ENCODE measurements around the gene SELENOH.
A peak's percentile ranks its signal among the peaks of the same experiment; 100 is the strongest.

SELENOH gene

DNA sequence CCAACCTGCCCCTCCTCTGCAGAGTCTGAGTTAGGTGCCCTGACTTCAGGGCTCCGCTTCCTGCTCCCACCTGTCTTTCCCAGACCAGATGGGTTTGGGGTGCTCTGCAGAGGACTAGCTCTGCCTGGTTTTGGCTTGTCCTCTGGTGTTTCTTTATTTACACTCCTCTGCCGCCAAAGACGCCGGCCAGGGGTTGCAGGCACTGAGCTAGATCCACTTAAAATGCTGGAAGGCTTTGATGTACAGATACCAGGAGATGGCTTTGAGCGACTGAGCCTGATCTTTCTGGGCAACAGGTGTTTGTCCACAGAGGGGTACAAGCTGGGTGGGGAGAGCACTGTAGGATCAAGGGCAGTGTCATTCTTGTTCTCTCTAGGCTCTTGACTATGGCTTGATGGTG lies 3.9 kb downstream of the SELENOH start (continued):
- TF ChIP-seq, protein P1, sequence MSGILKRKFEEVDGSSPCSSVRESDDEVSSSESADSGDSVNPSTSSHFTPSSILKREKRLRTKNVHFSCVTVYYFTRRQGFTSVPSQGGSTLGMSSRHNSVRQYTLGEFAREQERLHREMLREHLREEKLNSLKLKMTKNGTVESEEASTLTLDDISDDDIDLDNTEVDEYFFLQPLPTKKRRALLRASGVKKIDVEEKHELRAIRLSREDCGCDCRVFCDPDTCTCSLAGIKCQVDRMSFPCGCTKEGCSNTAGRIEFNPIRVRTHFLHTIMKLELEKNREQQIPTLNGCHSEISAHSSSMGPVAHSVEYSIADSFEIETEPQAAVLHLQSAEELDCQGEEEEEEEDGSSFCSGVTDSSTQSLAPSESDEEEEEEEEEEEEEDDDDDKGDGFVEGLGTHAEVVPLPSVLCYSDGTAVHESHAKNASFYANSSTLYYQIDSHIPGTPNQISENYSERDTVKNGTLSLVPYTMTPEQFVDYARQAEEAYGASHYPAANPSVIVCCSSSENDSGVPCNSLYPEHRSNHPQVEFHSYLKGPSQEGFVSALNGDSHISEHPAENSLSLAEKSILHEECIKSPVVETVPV (CRISPR knock-in tag; IDR thresholded peaks at IDR 0.05), result no peak
- TF ChIP-seq OSR1 (CRISPR knock-in tag; IDR thresholded peaks at IDR 0.05) (no peak), BACH2 (CRISPR knock-in tag; IDR thresholded peaks at IDR 0.05; ENCODE audit: borderline replicate concordance) (no peak)
- TF ChIP-seq, protein P2, sequence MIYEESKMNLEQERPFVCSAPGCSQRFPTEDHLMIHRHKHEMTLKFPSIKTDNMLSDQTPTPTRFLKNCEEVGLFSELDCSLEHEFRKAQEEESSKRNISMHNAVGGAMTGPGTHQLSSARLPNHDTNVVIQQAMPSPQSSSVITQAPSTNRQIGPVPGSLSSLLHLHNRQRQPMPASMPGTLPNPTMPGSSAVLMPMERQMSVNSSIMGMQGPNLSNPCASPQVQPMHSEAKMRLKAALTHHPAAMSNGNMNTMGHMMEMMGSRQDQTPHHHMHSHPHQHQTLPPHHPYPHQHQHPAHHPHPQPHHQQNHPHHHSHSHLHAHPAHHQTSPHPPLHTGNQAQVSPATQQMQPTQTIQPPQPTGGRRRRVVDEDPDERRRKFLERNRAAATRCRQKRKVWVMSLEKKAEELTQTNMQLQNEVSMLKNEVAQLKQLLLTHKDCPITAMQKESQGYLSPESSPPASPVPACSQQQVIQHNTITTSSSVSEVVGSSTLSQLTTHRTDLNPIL (CRISPR knock-in tag; IDR thresholded peaks at IDR 0.05; ENCODE audit: low read depth), result no peak

DNA sequence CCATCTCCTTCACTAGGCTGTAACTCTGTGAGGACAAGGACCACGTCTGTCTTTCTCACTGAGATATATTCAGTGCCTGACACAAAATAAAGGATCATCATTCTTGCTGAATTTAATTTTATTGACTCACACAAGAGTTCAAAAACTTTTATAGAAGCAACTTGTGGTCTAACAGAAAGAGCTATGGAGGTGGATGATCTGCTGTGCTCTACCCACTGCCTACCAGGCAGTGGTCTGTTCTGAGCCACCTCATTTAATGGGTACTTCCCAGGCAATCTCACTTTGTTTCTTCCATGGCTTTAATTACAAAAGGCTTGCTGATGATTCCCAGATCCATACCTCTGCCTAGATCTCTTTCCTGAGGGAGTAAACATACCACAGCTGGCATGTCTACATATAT lies 5.6 kb downstream of the SELENOH start:
- TF ChIP-seq ZNF565 (CRISPR knock-in tag; conservative IDR thresholded peaks at IDR 0.05; ENCODE audit: low read depth) (no peak), ZFP3 (CRISPR knock-in tag; IDR thresholded peaks at IDR 0.05) (no peak), ZC3H10 (CRISPR knock-in tag; IDR thresholded peaks at IDR 0.05) (no peak)
- ATAC-seq, result no peak

DNA sequence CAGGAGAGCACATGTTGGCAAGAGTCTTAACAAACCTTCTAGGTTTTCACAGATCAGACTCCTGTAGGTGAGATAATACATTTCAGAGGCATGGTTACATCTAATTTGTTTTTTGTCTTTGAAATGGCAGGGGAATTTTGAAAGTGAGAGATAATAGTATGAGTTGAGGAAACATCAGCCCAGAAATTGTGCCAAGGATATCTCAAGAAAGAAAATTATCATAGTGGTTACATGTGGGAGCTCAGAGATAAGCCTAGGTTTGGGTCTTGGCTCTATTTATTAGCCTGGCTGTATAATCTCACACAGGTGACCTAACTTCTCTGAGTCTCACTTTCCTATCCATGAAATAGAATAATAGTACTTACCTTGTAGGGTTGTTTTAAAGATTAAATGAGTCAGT lies 9.9 kb downstream of the SELENOH start:
- ATAC-seq, result no peak
- no peak for TF ChIP-seq ISL1 (CRISPR knock-in tag; IDR thresholded peaks at IDR 0.05)
- TF ChIP-seq OSR1 (CRISPR knock-in tag; IDR thresholded peaks at IDR 0.05), result no peak
- TF ChIP-seq TCF4 (CRISPR knock-in tag; IDR thresholded peaks at IDR 0.05; ENCODE audit: borderline replicate concordance), result no peak
- no peak for TF ChIP-seq ZNF70 (CRISPR knock-in tag; IDR thresholded peaks at IDR 0.05)
- no peak for TF ChIP-seq CSDC2 (CRISPR knock-in tag; IDR thresholded peaks at IDR 0.05)
- TF ChIP-seq ESRRG (CRISPR knock-in tag; IDR thresholded peaks at IDR 0.05), result no peak

DNA sequence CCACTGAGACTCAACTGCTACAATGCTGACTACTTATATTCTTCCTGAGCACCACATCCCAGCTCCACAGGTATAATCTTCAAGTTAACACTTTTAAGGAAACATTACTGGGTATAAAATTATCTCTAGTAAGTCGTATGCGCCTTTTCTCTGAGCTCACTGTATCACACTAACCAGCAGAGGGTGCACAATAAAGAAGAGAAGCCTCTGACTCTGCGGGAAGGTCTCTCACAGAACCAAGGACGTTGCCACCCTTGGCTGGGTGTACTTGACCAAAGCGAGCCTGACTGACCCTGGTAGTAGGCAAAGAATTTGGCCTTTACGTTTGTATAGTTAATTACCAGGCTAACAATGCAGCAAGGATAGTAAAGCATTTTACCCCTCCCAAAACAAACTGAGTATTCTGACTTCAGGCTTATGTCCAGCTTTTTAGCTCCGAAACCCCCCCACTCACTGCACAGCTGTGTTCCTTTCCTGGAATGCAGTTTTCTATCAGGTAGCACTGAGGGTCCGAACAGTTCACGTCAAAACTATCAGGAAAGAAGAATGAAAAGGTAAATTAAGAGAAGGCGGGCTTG lies 10.5 kb downstream of the SELENOH start, which contains the start of gene BTBD18:
Gene BTBD18, minus strand, starts transcription at position 144 of the 578 bp plus-strand sequence. CDS start 631 bp downstream, outside the sequence.
- TF ChIP-seq RARB (CRISPR knock-in tag; IDR thresholded peaks at IDR 0.05) (no peak), ZNF565 (CRISPR knock-in tag; conservative IDR thresholded peaks at IDR 0.05; ENCODE audit: low read depth) (no peak), ZNF70 (CRISPR knock-in tag; IDR thresholded peaks at IDR 0.05) (no peak), TCF4 (CRISPR knock-in tag; IDR thresholded peaks at IDR 0.05; ENCODE audit: borderline replicate concordance) (no peak), ESRRG (CRISPR knock-in tag; IDR thresholded peaks at IDR 0.05) (no peak), ZFP3 (CRISPR knock-in tag; IDR thresholded peaks at IDR 0.05) (no peak), ZC3H10 (CRISPR knock-in tag; IDR thresholded peaks at IDR 0.05) (no peak), GLIS3 (CRISPR knock-in tag; IDR thresholded peaks at IDR 0.05) (no peak), TOX (CRISPR knock-in tag; IDR thresholded peaks at IDR 0.05; ENCODE audit: borderline replicate concordance) (no peak), ISL1 (CRISPR knock-in tag; IDR thresholded peaks at IDR 0.05) (no peak), ARNTL (CRISPR knock-in tag; IDR thresholded peaks at IDR 0.05; ENCODE audit: borderline replicate concordance, low read depth) (no peak), ZNF8 (CRISPR knock-in tag; IDR thresholded peaks at IDR 0.05) (no peak), OSR1 (CRISPR knock-in tag; IDR thresholded peaks at IDR 0.05) (no peak)
- TF ChIP-seq, protein P1 (CRISPR knock-in tag; IDR thresholded peaks at IDR 0.05), result no peak
- TF ChIP-seq, protein P3, sequence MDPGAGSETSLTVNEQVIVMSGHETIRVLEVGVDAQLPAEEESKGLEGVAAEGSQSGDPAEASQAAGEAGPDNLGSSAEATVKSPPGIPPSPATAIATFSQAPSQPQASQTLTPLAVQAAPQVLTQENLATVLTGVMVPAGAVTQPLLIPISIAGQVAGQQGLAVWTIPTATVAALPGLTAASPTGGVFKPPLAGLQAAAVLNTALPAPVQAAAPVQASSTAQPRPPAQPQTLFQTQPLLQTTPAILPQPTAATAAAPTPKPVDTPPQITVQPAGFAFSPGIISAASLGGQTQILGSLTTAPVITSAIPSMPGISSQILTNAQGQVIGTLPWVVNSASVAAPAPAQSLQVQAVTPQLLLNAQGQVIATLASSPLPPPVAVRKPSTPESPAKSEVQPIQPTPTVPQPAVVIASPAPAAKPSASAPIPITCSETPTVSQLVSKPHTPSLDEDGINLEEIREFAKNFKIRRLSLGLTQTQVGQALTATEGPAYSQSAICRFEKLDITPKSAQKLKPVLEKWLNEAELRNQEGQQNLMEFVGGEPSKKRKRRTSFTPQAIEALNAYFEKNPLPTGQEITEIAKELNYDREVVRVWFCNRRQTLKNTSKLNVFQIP (CRISPR knock-in tag; IDR thresholded peaks at IDR 0.05; ENCODE audit: borderline replicate concordance, low read depth), result no peak
- TF ChIP-seq, protein P4, sequence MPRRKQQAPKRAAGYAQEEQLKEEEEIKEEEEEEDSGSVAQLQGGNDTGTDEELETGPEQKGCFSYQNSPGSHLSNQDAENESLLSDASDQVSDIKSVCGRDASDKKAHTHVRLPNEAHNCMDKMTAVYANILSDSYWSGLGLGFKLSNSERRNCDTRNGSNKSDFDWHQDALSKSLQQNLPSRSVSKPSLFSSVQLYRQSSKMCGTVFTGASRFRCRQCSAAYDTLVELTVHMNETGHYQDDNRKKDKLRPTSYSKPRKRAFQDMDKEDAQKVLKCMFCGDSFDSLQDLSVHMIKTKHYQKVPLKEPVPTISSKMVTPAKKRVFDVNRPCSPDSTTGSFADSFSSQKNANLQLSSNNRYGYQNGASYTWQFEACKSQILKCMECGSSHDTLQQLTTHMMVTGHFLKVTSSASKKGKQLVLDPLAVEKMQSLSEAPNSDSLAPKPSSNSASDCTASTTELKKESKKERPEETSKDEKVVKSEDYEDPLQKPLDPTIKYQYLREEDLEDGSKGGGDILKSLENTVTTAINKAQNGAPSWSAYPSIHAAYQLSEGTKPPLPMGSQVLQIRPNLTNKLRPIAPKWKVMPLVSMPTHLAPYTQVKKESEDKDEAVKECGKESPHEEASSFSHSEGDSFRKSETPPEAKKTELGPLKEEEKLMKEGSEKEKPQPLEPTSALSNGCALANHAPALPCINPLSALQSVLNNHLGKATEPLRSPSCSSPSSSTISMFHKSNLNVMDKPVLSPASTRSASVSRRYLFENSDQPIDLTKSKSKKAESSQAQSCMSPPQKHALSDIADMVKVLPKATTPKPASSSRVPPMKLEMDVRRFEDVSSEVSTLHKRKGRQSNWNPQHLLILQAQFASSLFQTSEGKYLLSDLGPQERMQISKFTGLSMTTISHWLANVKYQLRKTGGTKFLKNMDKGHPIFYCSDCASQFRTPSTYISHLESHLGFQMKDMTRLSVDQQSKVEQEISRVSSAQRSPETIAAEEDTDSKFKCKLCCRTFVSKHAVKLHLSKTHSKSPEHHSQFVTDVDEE (CRISPR knock-in tag; IDR thresholded peaks at IDR 0.05), result no peak
- TF ChIP-seq, protein P2 (CRISPR knock-in tag; IDR thresholded peaks at IDR 0.05; ENCODE audit: low read depth), result no peak
- TF ChIP-seq, protein P5, sequence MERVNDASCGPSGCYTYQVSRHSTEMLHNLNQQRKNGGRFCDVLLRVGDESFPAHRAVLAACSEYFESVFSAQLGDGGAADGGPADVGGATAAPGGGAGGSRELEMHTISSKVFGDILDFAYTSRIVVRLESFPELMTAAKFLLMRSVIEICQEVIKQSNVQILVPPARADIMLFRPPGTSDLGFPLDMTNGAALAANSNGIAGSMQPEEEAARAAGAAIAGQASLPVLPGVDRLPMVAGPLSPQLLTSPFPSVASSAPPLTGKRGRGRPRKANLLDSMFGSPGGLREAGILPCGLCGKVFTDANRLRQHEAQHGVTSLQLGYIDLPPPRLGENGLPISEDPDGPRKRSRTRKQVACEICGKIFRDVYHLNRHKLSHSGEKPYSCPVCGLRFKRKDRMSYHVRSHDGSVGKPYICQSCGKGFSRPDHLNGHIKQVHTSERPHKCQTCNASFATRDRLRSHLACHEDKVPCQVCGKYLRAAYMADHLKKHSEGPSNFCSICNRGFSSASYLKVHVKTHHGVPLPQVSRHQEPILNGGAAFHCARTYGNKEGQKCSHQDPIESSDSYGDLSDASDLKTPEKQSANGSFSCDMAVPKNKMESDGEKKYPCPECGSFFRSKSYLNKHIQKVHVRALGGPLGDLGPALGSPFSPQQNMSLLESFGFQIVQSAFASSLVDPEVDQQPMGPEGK (CRISPR knock-in tag; IDR thresholded peaks at IDR 0.05; ENCODE audit: borderline replicate concordance), result no peak
- peak; percentile 83 for ATAC-seq

All from SK-N-SH treated with all-trans-retinoic acid at 6 μM for 48 hours (cell line).